Hepatocyte (in vitro differentiated cells): ENCODE measurements around the gene NPLOC4. TPM values are rescaled to one million over a fixed set of nuclear protein-coding genes. Genes with fewer than 3 reads are reported as not detected.

Source experiments
- DNase-seq: peaks from one replicate; pipeline ENCODE4 v3.0.0-alpha.2; 2016; ENCODE audit warnings: low spot score
- H2AFZ ChIP-seq: fragments of 200-600 bp; sonication (generic); 2 replicates; pipeline ENCODE4 v1.6.0; 2016; ENCODE audit warnings: antibody characterized with exemption, mild to moderate bottlenecking
- H3K27ac ChIP-seq: fragments of 200-600 bp; sonication (generic); 2 replicates; pipeline ENCODE4 v1.5.1; 2016; ENCODE audit warnings: mild to moderate bottlenecking
- H3K27me3 ChIP-seq: fragments of 200-600 bp; sonication (generic); 2 replicates; pipeline ENCODE4 v1.6.1; 2016
- H3K36me3 ChIP-seq: fragments of 200-600 bp; sonication (generic); replicated peaks from 2 replicates; pipeline ENCODE4 v1.5.1; 2016; ENCODE audit warnings: low read depth; ENCODE audit not compliant: insufficient read depth
- H3K4me1 ChIP-seq: fragments of 200-600 bp; sonication (generic); 2 replicates; pipeline ENCODE4 v1.5.1; 2016; ENCODE audit warnings: mild to moderate bottlenecking, moderate library complexity; ENCODE audit not compliant: insufficient read depth
- H3K4me2 ChIP-seq: fragments of 200-600 bp; sonication (generic); 2 replicates; pipeline ENCODE4 v1.6.0; 2016
- H3K4me3 ChIP-seq: fragments of 200-600 bp; sonication (generic); 2 replicates; pipeline ENCODE4 v1.5.1; 2016; ENCODE audit warnings: mild to moderate bottlenecking
- H3K79me2 ChIP-seq: fragments of 200-600 bp; sonication (generic); 2 replicates; pipeline ENCODE4 v1.6.0; 2017; ENCODE audit warnings: mild to moderate bottlenecking
- H3K9me2 ChIP-seq: fragments of 200-600 bp; sonication (generic); replicated peaks from 2 replicates; pipeline ENCODE4 v1.6.0; 2017; ENCODE audit warnings: mild to moderate bottlenecking; ENCODE audit not compliant: insufficient read depth
- H3K9me3 ChIP-seq: fragments of 200-600 bp; sonication (generic); 2 replicates; pipeline ENCODE4 v1.5.1; 2016; ENCODE audit warnings: low read depth, mild to moderate bottlenecking
- H4K20me1 ChIP-seq: fragments of 200-600 bp; sonication (generic); 2 replicates; pipeline ENCODE4 v1.6.0; 2016; ENCODE audit warnings: mild to moderate bottlenecking; ENCODE audit not compliant: insufficient read depth, poor library complexity, severe bottlenecking
- CTCF ChIP-seq: fragments of 200-600 bp; sonication (generic); IDR thresholded peaks from 2 replicates; pipeline ENCODE4 v1.5.1; 2016; ENCODE audit warnings: antibody characterized with exemption, mild to moderate bottlenecking; ENCODE audit not compliant: poor library complexity
- EZH2 ChIP-seq: fragments of 200-600 bp; sonication (generic); IDR thresholded peaks from 2 replicates; pipeline ENCODE4 v1.6.1; 2016; ENCODE audit warnings: antibody characterized with exemption, mild to moderate bottlenecking, borderline replicate concordance
- EZH2phosphoT487 ChIP-seq: fragments of 200-600 bp; sonication (generic); IDR thresholded peaks from one replicate; pipeline ENCODE4 v1.6.1; 2018; ENCODE audit warnings: antibody characterized with exemption, mild to moderate bottlenecking, low read depth, moderate library complexity; ENCODE audit not compliant: unreplicated experiment, severe bottlenecking
- WGBS: methylation state at CpG from one replicate; pipeline ENCODE4 v1.1.6; 2016; ENCODE audit warnings: low lambda C conversion rate; ENCODE audit errors: missing lambda C conversion rate; 5-methylcytosine and 5-hydroxymethylcytosine counted together
- polyA plus RNA-seq: library from polyadenylated mRNA; unstranded; fragments of >200 nt; fragmentation: Nextera tagmentation; extraction: Ambion mirVana; gene quantifications from 2 replicates; pipeline ENCODE4 v1.2.1, GENCODE V29; 2016
- total RNA-seq: library from RNA; depleted of rRNA; stranded (reverse); fragments of >200 nt; gene quantifications from 2 replicates; pipeline ENCODE4 v1.2.3, GENCODE V29; 2014

The NPLOC4 gene
- total and polyA plus RNA-seq, 2 experiments from 2014 or later: 53.7 to 54.6 TPM

- no peak overlapping the region for H2AFZ ChIP-seq
- H4K20me1 ChIP-seq: no peaks in the 10 kb centered on the region
- H3K36me3 ChIP-seq: no peaks in the 10 kb centered on the region
- DNase-seq: no peak
- H3K9me2 ChIP-seq: no peaks in the 10 kb centered on the region
- no peak overlapping the region for H3K4me3 ChIP-seq
- no peak overlapping the region for H3K4me2 ChIP-seq
- TF ChIP-seq EZH2phosphoT487: no peak
- TF ChIP-seq EZH2: no peak
- TF ChIP-seq CTCF: no peak
- peaks cover 12% of the 10 kb centered on the region for H3K4me1 ChIP-seq
- H3K79me2 ChIP-seq: no peaks in the 10 kb centered on the region
- H3K27ac ChIP-seq: no peak overlapping the region
- H3K9me3 ChIP-seq: no peaks in the 10 kb centered on the region
- no peaks in the 10 kb centered on the region for H3K27me3 ChIP-seq
- WGBS: 92% methylated on average over 21 of the region's 21 CpGs
These were observed 110.0 kb downstream of the NPLOC4 start for GRCh38 chr17:81526662-81527571.

- Histone ChIP-seq H3K4me2 (no peak overlapping the region), H3K4me3 (no peak overlapping the region), H2AFZ (no peak overlapping the region), H3K9me3 (no peaks in the 10 kb centered on the region), H3K27ac (no peak overlapping the region), H3K9me2 (no peaks in the 10 kb centered on the region), H4K20me1 (no peaks in the 10 kb centered on the region), H3K4me1 (peaks cover 17% of the 10 kb centered on the region), H3K79me2 (no peaks in the 10 kb centered on the region), H3K27me3 (no peaks in the 10 kb centered on the region), H3K36me3 (no peaks in the 10 kb centered on the region)
- TF ChIP-seq EZH2phosphoT487 (no peak), CTCF (no peak), EZH2 (no peak)
- 88% methylated on average over 8 of the region's 8 CpGs for WGBS
- DNase-seq: no peak
These were observed 112.1 kb downstream of the NPLOC4 start for GRCh38 chr17:81524865-81525159.

GRCh38 chr17:81524039-81524864, 112.7 kb downstream of the NPLOC4 start:
- H3K79me2 ChIP-seq: no peaks in the 10 kb centered on the region
- TF ChIP-seq CTCF (no peak), EZH2 (no peak), EZH2phosphoT487 (no peak)

More at GRCh38 chr17:81524039-81524864, 112.7 kb downstream of the NPLOC4 start:
- no peaks in the 10 kb centered on the region for H4K20me1 ChIP-seq
- H3K4me1 ChIP-seq: peaks cover 23% of the 10 kb centered on the region
- DNase-seq: no peak
- no peaks in the 10 kb centered on the region for H3K9me3 ChIP-seq
- H3K27ac ChIP-seq: no peak overlapping the region
- H3K9me2 ChIP-seq: no peaks in the 10 kb centered on the region
- H3K27me3 ChIP-seq: peaks cover under 1% of the 10 kb centered on the region
- no peak overlapping the region for H3K4me2 ChIP-seq
- 92% methylated on average over 16 of the region's 18 CpGs for WGBS
- no peak overlapping the region for H2AFZ ChIP-seq
- H3K4me3 ChIP-seq: no peak overlapping the region
- H3K36me3 ChIP-seq: no peaks in the 10 kb centered on the region
